ENCODE data around the gene BCR. TPM values are rescaled to one million over a fixed set of nuclear protein-coding genes. Genes with fewer than 3 reads are reported as not detected.

BCR gene
- total and polyA plus RNA-seq, 12 donors: 18.7 to 64.3 (median 42.4) TPM

DNA sequence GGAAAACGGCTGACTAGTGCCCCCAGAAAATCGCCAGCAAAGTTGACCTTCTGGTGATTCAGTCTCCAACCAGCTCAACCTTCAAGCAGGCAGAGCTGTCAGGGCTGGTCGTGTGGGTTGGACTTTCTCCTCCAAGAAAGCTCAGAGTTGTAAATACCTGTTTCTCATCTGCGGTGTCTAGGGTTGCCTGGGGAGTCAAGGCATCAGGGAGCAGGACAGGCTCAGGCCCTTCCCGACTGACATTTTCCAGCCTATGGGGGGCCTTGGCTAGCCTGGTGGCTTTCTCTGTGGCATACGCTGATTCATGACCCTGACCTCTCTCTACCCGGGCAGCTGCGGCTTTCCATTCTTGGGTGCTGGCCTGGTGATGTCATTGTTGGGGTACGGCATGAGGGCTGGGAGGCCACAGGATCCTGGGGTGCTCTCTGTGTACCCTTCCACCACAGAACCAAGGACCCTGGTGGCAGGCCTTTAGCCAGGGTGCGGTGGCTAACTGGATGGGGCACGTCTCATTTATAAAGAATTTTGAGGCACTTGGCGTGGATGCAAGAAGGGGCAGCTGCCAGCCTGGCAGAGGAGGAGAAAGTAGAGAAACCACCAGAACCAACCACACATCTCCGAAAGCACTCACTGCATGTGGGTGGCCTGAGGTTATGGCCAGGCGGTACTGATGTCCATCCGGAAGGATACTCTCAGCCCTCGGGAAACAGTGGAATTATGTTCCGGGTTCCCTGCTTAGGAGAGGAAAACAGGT, 64.9 kb downstream of the BCR start:
- H3K9me3 ChIP-seq (replicated peaks in 1 of 3): no peaks in the 10 kb centered on the region
- peaks cover 24 to 55% of the 10 kb centered on the region in 2 donors for H3K4me1 ChIP-seq (replicated peaks in 1 of 2)
- DNase-seq: peak; percentile 54 to 81 (median 72)
- intact Hi-C loops (cut with DNase I): no loop called here
- 43 to 69% (median 54%) methylated on average over 13 to 17 of the region's 17 CpGs for WGBS, 4 donors
- no peak overlapping the region for H3K4me3 ChIP-seq
- TF ChIP-seq CTCF (IDR thresholded peaks at IDR 0.05) (no peak), POLR2A (IDR thresholded peaks at IDR 0.05) (no peak)
- peak overlapping the region; percentile 32 to 87 (median 68) for H3K27ac ChIP-seq
- no peaks in the 10 kb centered on the region for H3K36me3 ChIP-seq (replicated peaks in 1 of 2)
- no peaks in the 10 kb centered on the region for H3K27me3 ChIP-seq

DNA sequence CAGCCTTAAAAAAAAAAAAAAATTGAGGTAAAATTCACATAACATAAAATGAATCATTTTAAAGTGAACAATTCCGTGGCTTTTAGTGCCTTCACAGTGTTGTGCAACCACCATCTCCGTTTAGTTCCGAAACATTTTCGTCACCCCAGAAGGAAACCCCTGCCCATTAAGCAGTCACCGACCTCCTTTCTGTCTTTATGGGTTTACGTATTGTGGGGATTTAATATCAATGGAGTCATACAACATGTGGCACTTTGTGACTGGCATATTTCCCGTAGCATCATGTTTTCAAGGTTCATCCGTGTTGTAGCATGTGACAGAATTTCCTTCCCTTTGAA, 65.5 kb downstream of the BCR start:
- 56 to 69% (median 60%) methylated on average over 8 of the region's 8 CpGs for WGBS, 4 donors
- TF ChIP-seq POLR2A (IDR thresholded peaks at IDR 0.05) (no peak), CTCF (IDR thresholded peaks at IDR 0.05) (no peak)
- intact Hi-C loops (cut with DNase I): no loop called here
- peak overlapping the region in 3 of 5 donors; percentile 54 to 87 (median 81) for H3K27ac ChIP-seq
- H3K36me3 ChIP-seq (replicated peaks in 1 of 2): no peaks in the 10 kb centered on the region
- peak in 2 of 7 donors; percentile 25 to 27 for DNase-seq
- no peak overlapping the region for H3K4me3 ChIP-seq
- no peaks in the 10 kb centered on the region for H3K27me3 ChIP-seq
- H3K4me1 ChIP-seq (replicated peaks in 1 of 2): peaks cover 24 to 52% of the 10 kb centered on the region in 2 donors
- H3K9me3 ChIP-seq (replicated peaks in 1 of 3): no peaks in the 10 kb centered on the region

DNA sequence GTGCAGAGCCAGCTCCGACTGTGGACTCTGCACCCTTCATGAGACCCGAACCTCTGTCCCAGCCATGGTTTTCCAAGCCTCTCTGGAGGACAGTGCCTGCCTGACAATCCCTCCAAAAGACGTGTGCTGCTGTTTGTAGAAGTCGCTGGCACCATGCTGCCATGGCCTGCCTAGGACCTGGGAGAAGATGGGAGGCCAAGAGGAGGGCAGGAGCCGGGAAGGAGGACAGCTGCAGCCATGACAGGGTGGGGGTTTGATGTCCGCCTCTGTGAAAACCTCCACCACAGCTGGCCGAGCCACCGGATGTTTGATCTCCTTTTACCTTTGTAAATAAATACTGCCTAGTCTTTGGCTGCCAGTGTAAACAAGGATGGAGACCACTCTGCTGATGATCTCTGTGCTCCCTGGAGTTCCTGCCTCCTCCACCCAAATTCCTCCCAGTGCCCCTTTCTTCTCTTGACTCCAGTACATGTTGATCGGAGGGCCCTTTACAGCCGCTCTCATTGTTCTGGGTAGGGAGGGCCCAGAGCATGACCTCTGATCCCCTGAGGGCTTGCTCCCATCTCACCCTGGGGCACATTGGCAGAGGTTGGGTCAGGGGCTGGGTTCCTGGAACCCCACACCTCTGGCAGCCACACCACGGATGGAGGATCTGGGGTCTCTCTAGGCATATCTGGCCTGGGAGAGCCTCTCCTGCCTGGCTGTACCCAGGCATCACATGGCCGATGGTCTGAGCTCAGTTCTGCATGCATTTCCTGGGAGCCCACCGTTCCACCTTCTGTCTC, 66.9 kb downstream of the BCR start:
- 89 to 96% (median 91%) methylated on average over 12 to 13 of the region's 13 CpGs for WGBS, 4 donors
- H3K9me3 ChIP-seq (replicated peaks in 1 of 3): no peaks in the 10 kb centered on the region
- H3K36me3 ChIP-seq (replicated peaks in 1 of 2): no peaks in the 10 kb centered on the region
- TF ChIP-seq POLR2A (IDR thresholded peaks at IDR 0.05): no peak
- TF ChIP-seq CTCF (IDR thresholded peaks at IDR 0.05): no peak
- no peak overlapping the region for H3K4me3 ChIP-seq
- intact Hi-C loops (cut with DNase I): no loop called here
- peaks cover 31 to 55% of the 10 kb centered on the region in 2 donors for H3K4me1 ChIP-seq (replicated peaks in 1 of 2)
- no peak for DNase-seq
- no peaks in the 10 kb centered on the region for H3K27me3 ChIP-seq
- no peak overlapping the region for H3K27ac ChIP-seq

GRCh38 chr22:23248583-23248982, 68.3 kb downstream of the BCR start:
- intact Hi-C loops (cut with DNase I): no loop called here
- Histone ChIP-seq H3K4me3 (no peak overlapping the region), H3K4me1 (replicated peaks in 1 of 2) (peaks cover 26 to 45% of the 10 kb centered on the region in 2 donors), H3K27me3 (no peaks in the 10 kb centered on the region), H3K36me3 (replicated peaks in 1 of 2) (no peaks in the 10 kb centered on the region), H3K27ac (no peak overlapping the region), H3K9me3 (replicated peaks in 1 of 3) (no peaks in the 10 kb centered on the region)
- WGBS, 4 donors: 76 to 100% (median 88%) methylated on average over 2 of the region's 2 CpGs
- TF ChIP-seq CTCF (IDR thresholded peaks at IDR 0.05) (no peak), POLR2A (IDR thresholded peaks at IDR 0.05) (no peak)
- no peak for DNase-seq
